B cell (primary cell): ENCODE measurements around the gene SP8. TPM values are rescaled to one million over a fixed set of nuclear protein-coding genes. Genes with fewer than 3 reads are reported as not detected.

Source experiments
- ATAC-seq: fragments of 200-7000 bp; cut with Tn5 transposase; one replicate; pipeline ENCODE4 v1.10.0; 2021; ENCODE audit warnings: low read depth, mild to moderate bottlenecking, moderate number of reproducible peaks, moderate library complexity
- CTCF ChIA-PET: fragments of 350-600 bp; sonication (Branson Sonifier 250); formaldehyde crosslinking; loops from one replicate; lab custom pipeline; 2021; ENCODE audit warnings: antibody characterized with exemption, inconsistent platforms; lab: Charles Lee
- POLR2A ChIA-PET: fragments of 350-600 bp; sonication (Branson Sonifier 250); formaldehyde crosslinking; loops from one replicate; lab custom pipeline; 2021; ENCODE audit warnings: antibody characterized with exemption; lab: Charles Lee
- DNase-seq: peaks from one replicate; pipeline ENCODE4 v3.0.0; 2013
- H2AFZ ChIP-seq: 2 replicates; pipeline ENCODE4 v1.6.1; 2012; ENCODE audit warnings: mild to moderate bottlenecking, low read depth, low read length; ENCODE audit not compliant: insufficient read depth, poor library complexity, severe bottlenecking
- H3K27ac ChIP-seq, 2 donors: 1 replicate in 1 of 2; 2 replicates in 1 of 2; pipeline ENCODE4 v1.5.1; 2012 to 2013; ENCODE audit warnings: low read length in 2 of 2, mild to moderate bottlenecking in 2 of 2, moderate library complexity in 1 of 2
- H3K27me3 ChIP-seq, 4 experiments: fragments of 200-600 bp in 1 of 4; sonication (generic) in 1 of 4; replicated peaks in 1 of 4; 1 replicate in 2 of 4; 2 replicates in 2 of 4; pipeline versions ENCODE4 v1.6.1 to v1.7.0; 2013 to 2016; ENCODE audit warnings: low read length in 3 of 4, mild to moderate bottlenecking in 2 of 4, mixed read lengths in 1 of 4, moderate library complexity in 1 of 4; ENCODE audit not compliant: insufficient read depth in 4 of 4, control insufficient read depth in 3 of 4; ENCODE audit errors: control extremely low read depth in 1 of 4
- H3K36me3 ChIP-seq, 2 experiments: replicated peaks in 1 of 2; 1 replicate in 1 of 2; 2 replicates in 1 of 2; pipeline versions ENCODE4 v1.6.1 to v1.7.1; 2013; ENCODE audit warnings: low read length in 1 of 2; ENCODE audit not compliant: insufficient read depth in 2 of 2, control insufficient read depth in 1 of 2; ENCODE audit errors: control extremely low read depth in 1 of 2, extremely low read depth in 1 of 2
- H3K4me1 ChIP-seq, 2 donors: fragments of 200-600 bp in 1 of 2; sonication (generic) in 1 of 2; 1 replicate in 1 of 2; 2 replicates in 1 of 2; pipeline versions ENCODE4 v1.5.1 to v1.6.1; 2013 to 2017; ENCODE audit warnings: low read length in 2 of 2; ENCODE audit not compliant: control insufficient read depth in 2 of 2, insufficient read depth in 2 of 2
- H3K4me2 ChIP-seq: replicated peaks from 2 replicates; pipeline ENCODE3; 2012; ENCODE audit warnings: mild to moderate bottlenecking, low read depth, low read length; ENCODE audit not compliant: poor library complexity, severe bottlenecking
- H3K4me3 ChIP-seq, 5 experiments: fragments of 200-600 bp in 1 of 5; sonication (generic) in 1 of 5; 1 replicate in 3 of 5; 2 replicates in 2 of 5; pipeline versions ENCODE4 v1.5.1 to v1.7.0; 2011 to 2016; ENCODE audit warnings: low read length in 4 of 5, mild to moderate bottlenecking in 4 of 5, low read depth in 2 of 5, control low read depth in 1 of 5, moderate library complexity in 1 of 5; ENCODE audit not compliant: insufficient read depth in 1 of 5; ENCODE audit errors: control extremely low read depth in 1 of 5, extremely low read depth in 1 of 5
- H3K79me2 ChIP-seq: fragments of 200-600 bp; sonication (generic); one replicate; pipeline ENCODE4 v1.6.0; 2016; ENCODE audit warnings: low read length; ENCODE audit not compliant: control insufficient read depth, insufficient read depth
- H3K9ac ChIP-seq: fragments of 200-600 bp; sonication (generic); 2 replicates; pipeline ENCODE4 v1.6.1; 2017; ENCODE audit warnings: mild to moderate bottlenecking, low read length, moderate library complexity
- H3K9me3 ChIP-seq, 3 donors: one replicate each; pipeline versions ENCODE4 v1.6.1 to v1.7.1; 2013; ENCODE audit warnings: low read length in 2 of 3; ENCODE audit not compliant: control insufficient read depth in 2 of 3, insufficient read depth in 1 of 3; ENCODE audit errors: control extremely low read depth in 1 of 3
- H4K20me1 ChIP-seq: 2 replicates; pipeline ENCODE4 v1.6.0; 2012; ENCODE audit warnings: mild to moderate bottlenecking, low read length; ENCODE audit not compliant: insufficient read depth, control insufficient read depth, poor library complexity, severe bottlenecking
- H3K27ac Mint-ChIP-seq: one replicate; pipeline ENCODE4 v1.8.0; 2021; ENCODE audit warnings: mixed read lengths
- H3K27me3 Mint-ChIP-seq: one replicate; pipeline ENCODE4 v1.8.0; 2021; ENCODE audit warnings: mixed read lengths
- H3K4me1 Mint-ChIP-seq: one replicate; pipeline ENCODE4 v1.8.0; 2021; ENCODE audit warnings: mixed read lengths
- H3K4me3 Mint-ChIP-seq: one replicate; pipeline ENCODE4 v1.8.0; 2021; ENCODE audit warnings: mixed read lengths
- H3K9me3 Mint-ChIP-seq: one replicate; pipeline ENCODE4 v1.8.0; 2022; ENCODE audit warnings: mixed read lengths; ENCODE audit not compliant: insufficient read depth
- EZH2 ChIP-seq: IDR thresholded peaks from 2 replicates; pipeline ENCODE4 v1.6.1; 2012; ENCODE audit warnings: borderline replicate concordance, low read depth, mild to moderate bottlenecking, moderate library complexity, low read length; ENCODE audit not compliant: insufficient read depth, poor library complexity, severe bottlenecking
- WGBS: methylation state at CpG from one replicate; pipeline ENCODE4 v1.1.5; 2013; ENCODE audit warnings: missing lambda C conversion rate; ENCODE audit not compliant: insufficient coverage; 5-methylcytosine and 5-hydroxymethylcytosine counted together
- intact Hi-C: fragments of 100-400 bp; cut with micrococcal nuclease; formaldehyde crosslinking; loops from one replicate; pipeline ENCODE4 v1.10.0; 2022
- polyA plus RNA-seq: library from polyadenylated mRNA; depleted of rRNA; stranded (reverse); fragments of >200 nt; gene quantifications from 2 replicates; pipeline ENCODE4 v1.2.3, GENCODE V29; 2012
- total RNA-seq, 2 donors: library from RNA; stranded (reverse); fragments of 120-200 nt in 1 of 2; gene quantifications; 1 replicate in 1 of 2; 2 replicates in 1 of 2; pipeline versions ENCODE4 v1.2.3 to v1.2.4, GENCODE V29; 2013 to 2022
- TF ChIP-seq, protein P1 (sequence below): fragments of 200-600 bp; IDR thresholded peaks from one replicate; pipeline ENCODE4 v1.8.0; 2022; ENCODE audit warnings: antibody characterized with exemption, mild to moderate bottlenecking

Gene SP8
- total and polyA plus RNA-seq, 2 donors (not counting 1 experiment from before 2014, with no cell fraction given): not detected

DNA sequence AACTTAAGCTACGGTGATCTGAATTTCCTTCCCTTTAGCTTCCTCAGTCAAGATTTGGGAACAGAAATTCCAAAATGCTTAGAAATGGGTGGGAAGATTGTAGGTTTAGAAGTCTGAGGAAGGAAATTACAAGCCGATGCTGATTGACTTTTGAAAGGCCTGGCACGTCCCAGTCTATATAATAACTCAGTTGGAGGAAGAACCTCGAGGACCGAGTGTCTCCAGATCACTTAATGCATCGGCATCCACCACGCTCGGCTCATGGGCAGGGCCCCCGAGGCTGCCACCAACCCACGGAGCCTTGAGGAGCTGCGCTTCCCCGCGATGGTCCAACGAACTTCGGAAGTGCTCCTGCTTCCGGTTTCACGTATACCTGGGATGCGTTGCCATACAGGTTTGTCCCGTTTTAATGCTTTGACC, 10.4 kb upstream of the SP8 start:
- peaks cover 2% of the 10 kb centered on the region for H3K9me3 Mint-ChIP-seq
- intact Hi-C loops: loop anchor here (5.0 to 10.0 kb wide), 2 partner anchors 458 to 1090 kb away; partner anchors contain the start of gene POLR1F
- H3K36me3 ChIP-seq: no peaks in the 10 kb centered on the region

DNA sequence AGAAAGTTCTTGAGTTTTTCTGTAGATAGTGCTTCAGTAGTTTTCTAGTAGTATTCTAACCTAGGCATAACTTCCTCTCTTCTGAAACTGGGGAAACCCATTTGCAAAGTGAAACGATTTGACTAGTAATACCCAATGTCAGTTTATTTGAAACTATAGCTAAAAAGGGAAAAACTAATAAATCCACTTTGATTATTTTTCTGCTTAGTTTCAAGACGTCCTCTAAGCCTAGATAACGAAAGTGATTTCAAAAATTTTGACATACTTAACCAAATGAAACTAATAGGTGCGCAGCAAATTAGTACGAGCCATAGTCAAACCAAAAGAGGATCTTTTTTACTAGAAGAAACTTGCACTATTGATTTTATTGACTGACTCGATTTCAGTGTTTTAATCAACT, 9.8 kb upstream of the SP8 start:
- H3K4me3 ChIP-seq: peak overlapping the region in 1 of 5 experiments; percentile 72
- TF ChIP-seq EZH2: no peak
- TF ChIP-seq, protein P1, sequence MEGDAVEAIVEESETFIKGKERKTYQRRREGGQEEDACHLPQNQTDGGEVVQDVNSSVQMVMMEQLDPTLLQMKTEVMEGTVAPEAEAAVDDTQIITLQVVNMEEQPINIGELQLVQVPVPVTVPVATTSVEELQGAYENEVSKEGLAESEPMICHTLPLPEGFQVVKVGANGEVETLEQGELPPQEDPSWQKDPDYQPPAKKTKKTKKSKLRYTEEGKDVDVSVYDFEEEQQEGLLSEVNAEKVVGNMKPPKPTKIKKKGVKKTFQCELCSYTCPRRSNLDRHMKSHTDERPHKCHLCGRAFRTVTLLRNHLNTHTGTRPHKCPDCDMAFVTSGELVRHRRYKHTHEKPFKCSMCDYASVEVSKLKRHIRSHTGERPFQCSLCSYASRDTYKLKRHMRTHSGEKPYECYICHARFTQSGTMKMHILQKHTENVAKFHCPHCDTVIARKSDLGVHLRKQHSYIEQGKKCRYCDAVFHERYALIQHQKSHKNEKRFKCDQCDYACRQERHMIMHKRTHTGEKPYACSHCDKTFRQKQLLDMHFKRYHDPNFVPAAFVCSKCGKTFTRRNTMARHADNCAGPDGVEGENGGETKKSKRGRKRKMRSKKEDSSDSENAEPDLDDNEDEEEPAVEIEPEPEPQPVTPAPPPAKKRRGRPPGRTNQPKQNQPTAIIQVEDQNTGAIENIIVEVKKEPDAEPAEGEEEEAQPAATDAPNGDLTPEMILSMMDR: no peak
- peak overlapping the region; percentile 68 for H3K9ac ChIP-seq
- no peaks in the 10 kb centered on the region for H4K20me1 ChIP-seq
- no CpG with 5 or more reads among the region's 6 CpGs for WGBS
- DNase-seq: peak; percentile 51
- H3K4me1 Mint-ChIP-seq: peaks cover 19% of the 10 kb centered on the region
- peaks cover 2% of the 10 kb centered on the region for H3K9me3 Mint-ChIP-seq
- H3K79me2 ChIP-seq: no peaks in the 10 kb centered on the region
- H3K9me3 ChIP-seq: peaks cover 5 to 33% (median 5%) of the 10 kb centered on the region in 3 donors
- intact Hi-C loops: loop anchor here (5.0 to 10.0 kb wide), 2 partner anchors 458 to 1089 kb away; partner anchors contain the start of gene POLR1F
- H3K4me3 Mint-ChIP-seq: peak overlapping the region; percentile 75
- H3K4me2 ChIP-seq: peak overlapping the region; percentile 92
- H3K27ac Mint-ChIP-seq: no peak overlapping the region
- CTCF ChIA-PET: interaction anchor here (1.1 kb wide), 1 partner anchor 11 kb away, joined by 4 read pairs; no protein-coding TSS in a partner anchor
- ATAC-seq: no peak
- H3K27me3 Mint-ChIP-seq: peaks cover 64% of the 10 kb centered on the region
- H3K27ac ChIP-seq: no peak overlapping the region
- no peaks in the 10 kb centered on the region for H3K36me3 ChIP-seq
- H3K27me3 ChIP-seq: peaks cover 1 to 73% (median 63%) of the 10 kb centered on the region in 4 experiments
- H3K4me1 ChIP-seq: peaks cover 15 to 23% of the 10 kb centered on the region in 2 donors
- no peak overlapping the region for H2AFZ ChIP-seq
- POLR2A ChIA-PET: no interaction called here

More for the DNA sequence above, 10.4 kb upstream of the SP8 start:
- H3K4me3 ChIP-seq: peak overlapping the region in 4 of 5 experiments; percentile 38 to 72 (median 58)
- ChIA-PET CTCF (interaction anchor here (1.1 kb wide), 1 partner anchor 11 kb away, joined by 4 read pairs; no protein-coding TSS in a partner anchor), POLR2A (no interaction called here)
- peaks cover 15 to 23% of the 10 kb centered on the region in 2 donors for H3K4me1 ChIP-seq
- H4K20me1 ChIP-seq: no peaks in the 10 kb centered on the region
- H2AFZ ChIP-seq: peak overlapping the region; percentile 80
- Mint-ChIP-seq H3K4me3 (peak overlapping the region; percentile 94), H3K27ac (no peak overlapping the region), H3K4me1 (peaks cover 19% of the 10 kb centered on the region), H3K27me3 (peaks cover 58% of the 10 kb centered on the region)
- H3K27ac ChIP-seq: no peak overlapping the region
- 5% methylated on average over 18 of the region's 19 CpGs for WGBS
- no peaks in the 10 kb centered on the region for H3K79me2 ChIP-seq
- DNase-seq: no peak
- H3K9me3 ChIP-seq: peaks cover 5 to 33% (median 5%) of the 10 kb centered on the region in 3 donors
- H3K9ac ChIP-seq: peak overlapping the region; percentile 68
- no peak for ATAC-seq
- peak overlapping the region; percentile 92 for H3K4me2 ChIP-seq
- H3K27me3 ChIP-seq: peaks cover 1 to 68% (median 59%) of the 10 kb centered on the region in 4 experiments
- TF ChIP-seq, protein P1: no peak
- no peak for TF ChIP-seq EZH2
